GM21825 (cell line): ENCODE measurements around the gene MCC.

Experiments
- ATAC-seq: cut with Tn5 transposase; IDR thresholded peaks from one replicate; pipeline ENCODE4 v1.9.1; 2021; ENCODE audit warnings: mild to moderate bottlenecking, moderate library complexity; ENCODE audit not compliant: unreplicated experiment

The MCC gene

DNA sequence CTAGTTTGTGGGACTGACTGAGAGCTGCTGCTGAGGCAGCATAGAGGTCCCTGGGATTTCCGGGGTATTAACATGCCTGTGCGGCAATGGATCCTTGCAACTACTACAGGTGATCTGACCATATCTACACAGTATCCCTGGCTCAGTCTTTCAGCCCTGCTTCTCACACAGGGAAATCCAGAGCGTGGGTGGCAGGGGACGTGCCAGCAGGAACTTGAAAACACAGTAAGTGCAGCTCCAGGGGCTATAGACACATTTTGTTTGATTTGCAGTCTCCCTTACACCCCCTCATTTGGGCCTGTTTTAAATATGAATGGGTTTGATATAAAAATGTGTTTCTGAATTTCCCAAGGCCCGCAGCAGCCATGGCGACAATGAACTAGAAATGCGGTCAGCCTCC, 302.2 kb downstream of the MCC start:
- no peak for ATAC-seq

DNA sequence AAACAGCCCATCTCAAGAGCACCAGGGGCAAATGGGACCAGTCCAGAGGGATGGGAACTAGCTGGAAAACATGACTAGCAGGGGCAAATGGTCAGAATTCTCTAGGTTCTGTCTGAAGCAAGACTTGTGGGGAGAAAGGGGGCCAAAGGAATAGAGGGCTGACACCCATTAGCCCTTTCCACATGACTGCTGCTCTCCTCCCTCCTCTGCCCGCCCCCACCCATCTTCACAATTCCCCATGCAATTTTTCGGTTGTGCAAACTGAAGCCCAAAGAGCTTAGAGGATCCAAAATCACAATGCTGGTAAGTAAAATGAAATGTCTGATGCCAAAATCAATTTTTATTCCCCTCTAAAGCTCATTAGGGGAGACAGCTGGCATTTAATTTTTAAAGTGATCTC, 304.6 kb downstream of the MCC start:
- no peak for ATAC-seq

DNA sequence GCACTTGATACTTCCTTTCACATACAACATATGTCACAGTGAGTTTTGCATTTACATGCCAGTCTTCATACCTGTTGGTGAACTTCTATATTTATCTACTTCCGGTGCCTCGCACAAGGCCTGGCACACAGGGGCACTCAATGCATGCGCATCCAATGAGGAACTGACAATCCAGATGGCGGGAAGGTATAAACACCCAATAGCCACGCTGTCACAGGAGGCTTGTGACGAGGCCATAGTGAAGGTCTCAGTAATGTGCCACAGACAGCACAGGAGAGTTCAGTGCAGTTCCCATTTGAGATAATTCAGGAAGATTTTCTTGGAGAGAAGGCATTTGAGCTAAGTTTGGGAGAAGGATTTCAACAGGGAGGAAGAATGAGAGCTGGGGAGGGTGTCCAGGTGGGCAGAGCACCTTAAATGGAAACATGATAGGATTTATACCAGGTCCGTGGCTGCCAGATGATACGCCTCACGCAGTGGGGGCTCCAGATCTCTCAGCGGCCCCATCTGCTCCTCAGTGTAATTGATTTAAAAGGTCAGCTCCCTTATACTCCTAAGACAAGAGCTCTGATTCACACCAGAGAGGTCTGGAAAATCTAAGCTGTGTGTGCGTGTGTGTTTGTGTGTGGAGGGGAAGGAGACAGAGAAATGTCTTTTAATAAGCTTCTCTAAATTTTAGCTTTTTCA, 305.5 kb downstream of the MCC start:
- ATAC-seq: no peak

DNA sequence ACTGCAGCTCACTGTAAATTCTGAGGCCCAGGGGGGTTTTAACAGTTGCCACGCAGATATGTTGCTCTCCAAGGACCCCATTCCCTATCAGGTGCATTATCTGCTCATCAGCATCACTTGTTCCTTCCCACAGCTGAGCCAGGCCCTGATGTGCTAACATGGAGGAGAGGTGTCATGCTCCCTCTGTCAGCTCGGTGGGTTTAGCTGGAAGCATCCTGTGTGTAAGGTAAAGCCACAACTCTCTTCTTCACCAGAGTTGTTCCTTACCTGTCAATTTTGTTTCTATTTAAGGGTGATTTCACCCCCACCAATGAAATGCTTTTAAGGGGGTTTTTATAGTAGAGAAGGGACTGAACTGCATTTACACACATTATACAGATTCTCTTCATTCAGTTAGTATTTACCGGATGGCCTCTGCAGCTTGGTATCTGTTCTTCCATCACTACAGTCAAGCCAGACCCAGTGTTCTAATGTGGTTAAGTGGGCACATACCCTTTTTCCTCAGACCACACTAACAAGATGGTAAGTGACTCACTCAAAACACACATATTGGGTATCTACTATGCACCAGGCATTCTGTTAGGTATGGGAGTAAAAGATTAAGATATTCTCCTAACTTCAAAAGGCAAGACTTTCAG, 306.3 kb downstream of the MCC start:
- ATAC-seq: no peak

DNA sequence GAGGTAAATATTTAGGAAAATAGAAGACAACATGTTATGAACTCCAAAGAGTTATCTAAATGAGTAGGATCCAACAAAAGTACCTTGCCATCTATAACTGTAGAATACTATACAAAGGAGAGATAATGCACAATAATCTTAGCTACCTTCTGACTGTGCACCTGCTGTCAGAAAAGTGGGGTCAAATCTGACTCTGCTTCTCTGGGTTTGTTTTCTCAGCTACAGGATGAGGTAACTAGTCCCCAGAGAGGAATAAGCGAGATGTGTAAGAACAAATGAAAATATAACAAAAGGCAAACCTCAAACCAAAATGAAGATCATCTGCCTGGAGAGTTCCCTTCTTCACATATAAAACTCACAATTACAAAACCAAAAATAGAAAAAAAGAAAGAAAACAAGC, 306.8 kb downstream of the MCC start:
- ATAC-seq: no peak

DNA sequence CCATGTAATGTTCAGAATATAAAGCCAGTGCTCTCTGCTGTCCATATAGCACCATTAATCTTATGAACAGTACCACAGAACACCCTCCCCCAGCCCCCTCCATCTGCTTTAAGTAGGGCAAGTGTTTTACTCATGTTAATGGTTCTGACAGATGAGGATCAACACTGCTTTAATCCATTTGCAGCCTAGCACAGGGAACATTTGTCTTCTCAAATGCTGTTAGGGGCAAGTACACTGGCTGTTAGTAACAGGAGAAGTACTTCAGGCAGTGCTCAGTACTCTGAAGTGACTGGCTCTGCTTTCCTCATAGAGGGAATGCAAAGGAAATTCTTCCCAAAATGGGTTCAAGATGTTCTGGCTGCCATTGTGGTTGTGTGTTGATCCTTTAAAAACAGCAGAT, 309.1 kb downstream of the MCC start:
- ATAC-seq: no peak

DNA sequence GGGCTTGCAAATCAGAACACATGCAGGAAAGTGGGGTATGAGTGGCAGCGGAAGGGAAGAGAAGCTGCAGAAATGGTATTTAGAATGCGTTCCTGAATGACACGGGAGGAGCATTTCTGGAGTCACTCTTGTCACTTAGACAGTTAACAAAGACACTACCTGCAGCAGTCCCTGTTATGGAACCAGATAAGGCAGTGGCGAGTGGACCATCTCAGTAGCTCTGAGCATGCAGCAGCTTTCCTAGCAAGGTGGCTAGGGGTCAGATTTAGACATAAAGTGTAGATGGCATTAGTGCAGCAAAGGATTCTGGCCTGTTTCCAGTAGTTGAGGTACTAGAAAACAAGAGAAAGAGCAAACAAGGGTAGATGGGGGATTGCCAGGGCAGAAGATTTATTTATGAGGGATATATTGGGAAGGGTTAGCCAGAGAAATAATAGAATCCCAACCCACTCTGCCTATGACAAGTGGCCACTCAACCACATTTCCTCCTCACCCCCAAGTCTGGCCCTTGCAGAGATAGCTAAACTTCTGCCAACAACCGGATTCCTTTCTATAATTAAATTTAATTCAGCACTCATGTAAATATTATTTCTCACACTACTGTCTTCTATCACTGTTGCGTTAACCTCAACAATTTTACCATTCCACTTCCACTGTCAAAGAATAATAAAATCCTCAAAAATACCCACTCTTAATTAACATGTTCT, 310.0 kb downstream of the MCC start:
- ATAC-seq: no peak

DNA sequence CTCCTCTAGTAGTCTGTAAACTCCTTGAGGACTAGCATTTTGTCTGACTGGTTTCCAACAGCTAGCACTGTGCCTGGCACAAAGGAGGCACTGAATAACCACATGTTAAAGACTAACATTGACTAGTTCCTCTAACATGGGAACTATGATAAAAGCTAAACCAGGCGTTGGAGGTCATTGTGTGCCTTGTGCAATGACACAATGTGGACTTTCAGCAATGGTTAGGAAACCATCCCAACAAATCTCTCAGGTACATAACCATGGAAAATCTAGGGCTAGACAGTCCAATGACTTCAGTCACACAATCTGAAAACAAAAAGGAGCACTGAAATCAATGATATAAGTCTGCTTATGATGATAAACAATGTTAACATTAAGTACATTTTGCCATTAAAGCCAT, 311.0 kb downstream of the MCC start:
- ATAC-seq: no peak

DNA sequence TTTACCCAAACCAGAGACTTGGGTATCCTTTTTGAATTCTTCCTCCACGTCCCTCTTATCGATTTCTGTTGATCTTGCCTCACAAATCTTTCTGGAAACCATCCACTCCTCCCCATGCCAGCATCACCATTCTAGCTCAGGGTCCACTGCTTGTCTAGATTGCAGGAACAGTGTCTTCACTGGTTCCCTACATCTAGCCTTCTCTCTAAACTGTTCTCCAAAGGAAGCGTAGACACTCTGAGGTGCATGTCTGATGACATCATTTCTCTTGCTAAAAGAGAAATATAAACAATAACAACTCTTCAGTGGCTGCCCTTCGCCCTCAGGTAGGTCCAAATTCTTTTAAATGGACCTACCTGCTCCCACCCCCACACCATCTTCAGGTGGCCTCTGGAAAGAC, 311.5 kb downstream of the MCC start:
- no peak for ATAC-seq

DNA sequence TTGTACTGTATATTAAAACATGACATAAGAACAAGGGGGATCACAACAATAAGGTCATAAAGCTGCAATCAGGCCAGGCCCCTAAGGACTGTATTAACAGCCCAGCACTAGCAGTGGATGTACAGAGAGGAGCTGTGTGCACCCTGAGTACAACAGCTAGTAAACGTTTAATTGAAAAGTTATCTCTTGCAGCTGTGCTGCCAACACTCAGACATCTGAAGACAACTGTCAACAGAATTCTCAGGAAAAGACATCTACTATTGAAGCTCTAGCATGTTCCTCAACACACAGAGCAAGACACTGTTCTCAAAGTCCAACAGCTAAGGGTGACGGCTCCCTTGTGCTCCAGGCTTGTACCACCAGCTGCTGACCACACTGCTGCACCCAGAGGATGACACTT, 312.1 kb downstream of the MCC start:
- ATAC-seq: no peak

DNA sequence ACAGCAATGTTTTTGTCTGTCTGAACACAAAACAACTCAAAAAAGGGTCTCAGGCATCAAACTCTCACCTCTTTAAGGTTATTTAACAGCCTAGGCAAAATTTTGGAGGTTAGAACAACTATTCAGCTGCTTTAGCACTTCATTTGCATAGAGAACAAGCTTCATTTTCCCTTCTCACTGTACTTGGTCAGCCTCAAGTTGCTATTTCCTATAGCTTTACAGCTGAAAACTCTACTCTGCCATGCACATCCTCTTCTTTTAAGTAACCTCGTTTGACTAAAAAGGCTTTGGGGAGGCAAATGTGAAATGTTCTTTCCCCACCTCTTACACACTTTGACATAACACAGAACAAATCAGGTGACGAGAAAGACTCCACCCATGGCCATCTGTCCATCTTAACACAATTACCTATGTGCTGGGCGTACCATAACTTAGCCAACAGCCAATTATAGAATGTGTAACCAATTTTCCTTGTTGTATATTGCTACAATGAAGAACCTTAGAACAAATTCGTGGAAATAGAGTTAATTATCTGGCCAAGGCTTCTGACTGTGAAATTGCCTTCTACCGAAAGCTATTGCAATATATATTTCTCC, 315.9 kb downstream of the MCC start:
- ATAC-seq: no peak

DNA sequence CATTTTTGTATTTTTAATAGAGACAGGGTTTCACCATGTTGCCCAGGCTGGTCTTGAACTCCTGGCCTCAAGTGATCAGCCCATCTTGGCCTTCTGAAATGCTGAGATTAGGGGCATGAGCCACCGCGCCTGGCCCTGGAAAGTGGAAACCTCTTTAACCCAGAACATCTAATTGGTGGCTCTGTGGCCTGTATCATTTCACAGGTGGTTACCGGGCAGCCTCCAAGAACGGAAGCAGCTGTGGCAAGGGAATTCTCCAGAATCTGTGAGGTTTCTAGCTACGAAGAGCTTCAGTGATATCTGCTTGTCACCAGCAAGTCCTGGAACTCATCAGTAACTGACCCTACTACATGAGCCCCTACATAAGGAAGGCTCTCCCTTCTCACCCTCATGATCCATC, 316.7 kb downstream of the MCC start:
- no peak for ATAC-seq

DNA sequence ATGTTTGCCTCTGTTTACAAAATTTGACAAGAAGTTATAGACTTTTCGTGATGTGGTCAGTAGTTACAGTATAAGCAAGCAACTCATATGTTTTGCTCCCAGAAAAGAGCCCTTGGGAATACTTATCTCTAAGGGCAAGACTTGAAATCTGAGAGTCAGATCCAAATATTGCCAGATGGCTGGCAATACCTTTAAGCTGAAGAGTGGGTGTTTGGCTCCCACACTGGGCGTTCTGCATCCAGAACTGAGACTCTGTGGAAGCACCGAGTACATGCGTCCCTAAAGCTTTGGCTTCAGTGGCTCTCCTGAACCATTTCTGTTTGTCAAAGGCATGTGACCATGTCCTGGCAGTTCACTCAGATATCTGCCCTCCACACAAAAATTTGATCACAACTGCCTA, 317.5 kb downstream of the MCC start:
- ATAC-seq: no peak

DNA sequence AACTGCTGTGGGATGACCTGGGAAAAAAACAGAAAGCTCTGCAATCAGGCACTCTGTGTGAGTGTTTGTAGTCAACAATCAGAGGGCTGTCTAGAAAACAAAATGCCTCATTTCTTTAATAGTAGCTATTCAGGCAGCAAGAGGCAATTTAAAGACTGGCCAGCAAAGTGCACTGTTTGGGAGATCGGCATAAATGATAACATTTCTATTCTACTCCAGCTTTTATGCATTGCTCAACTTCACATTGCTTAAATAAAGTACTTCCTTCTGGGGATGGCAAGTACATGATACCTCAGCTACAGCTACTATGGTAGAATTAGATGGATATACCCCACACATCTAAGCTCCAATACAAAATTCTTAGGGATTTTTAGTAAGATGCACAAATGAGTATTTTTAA, 318.5 kb downstream of the MCC start:
- no peak for ATAC-seq

DNA sequence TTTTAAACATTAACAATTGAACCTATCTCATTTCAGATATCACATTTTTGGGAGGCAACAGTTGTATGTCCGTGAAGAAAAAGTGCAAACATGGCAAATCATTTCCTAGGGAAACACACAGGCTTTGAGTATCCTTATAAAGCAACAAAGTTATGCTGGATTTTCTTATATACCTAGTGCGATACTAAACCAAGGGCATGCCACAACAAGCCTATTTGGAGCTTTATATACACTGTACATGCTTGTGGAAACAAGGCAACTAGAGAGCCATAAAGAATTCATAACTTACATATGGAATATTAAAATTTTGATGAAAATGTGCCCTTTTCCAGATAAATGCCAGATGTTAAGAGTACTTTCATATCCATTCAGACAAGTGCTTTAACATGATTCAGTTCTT, 320.3 kb downstream of the MCC start:
- ATAC-seq: no peak

DNA sequence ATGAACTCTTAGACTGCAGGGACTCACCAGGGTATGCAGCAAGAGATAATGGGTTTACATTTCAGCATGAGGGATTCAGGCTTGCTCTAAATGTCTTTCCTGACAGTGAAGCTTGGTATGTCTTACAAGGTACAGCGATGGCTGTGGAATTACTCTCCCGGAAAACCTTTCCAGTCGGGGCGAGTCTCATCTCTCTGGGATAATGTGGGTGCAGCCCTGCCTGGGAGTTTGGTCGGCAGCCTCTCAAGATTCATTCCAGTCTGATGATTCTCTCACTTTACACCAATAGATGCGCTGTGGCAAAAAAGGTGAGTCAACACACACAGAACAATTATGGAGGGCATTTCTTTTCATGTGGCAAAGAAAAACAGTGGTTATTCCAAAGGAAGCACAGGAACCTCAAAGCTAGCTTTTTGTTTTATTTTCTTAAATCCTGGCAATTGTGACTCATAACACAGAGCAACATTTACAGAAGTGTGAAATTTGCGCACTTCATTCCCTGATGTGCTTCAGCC, 321.3 kb downstream of the MCC start:
- no peak for ATAC-seq

DNA sequence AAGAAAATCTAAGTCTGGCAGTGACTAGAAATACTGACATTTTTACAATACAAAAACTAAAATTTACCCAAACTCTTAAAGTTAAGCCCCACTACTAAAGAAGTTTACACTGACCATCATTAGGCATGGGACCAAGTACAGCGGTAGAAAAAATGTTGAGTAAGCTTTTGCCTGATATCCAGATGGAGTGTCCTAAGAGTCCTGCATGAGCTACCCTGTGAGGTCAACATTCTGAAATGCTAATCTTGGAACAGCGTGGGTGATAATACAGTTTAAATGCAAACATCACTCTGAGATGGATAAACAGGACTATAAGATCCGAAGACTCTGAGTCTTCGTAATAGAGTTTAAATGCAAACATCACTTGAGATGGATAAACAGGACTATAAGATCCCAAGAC, 322.0 kb downstream of the MCC start:
- no peak for ATAC-seq

DNA sequence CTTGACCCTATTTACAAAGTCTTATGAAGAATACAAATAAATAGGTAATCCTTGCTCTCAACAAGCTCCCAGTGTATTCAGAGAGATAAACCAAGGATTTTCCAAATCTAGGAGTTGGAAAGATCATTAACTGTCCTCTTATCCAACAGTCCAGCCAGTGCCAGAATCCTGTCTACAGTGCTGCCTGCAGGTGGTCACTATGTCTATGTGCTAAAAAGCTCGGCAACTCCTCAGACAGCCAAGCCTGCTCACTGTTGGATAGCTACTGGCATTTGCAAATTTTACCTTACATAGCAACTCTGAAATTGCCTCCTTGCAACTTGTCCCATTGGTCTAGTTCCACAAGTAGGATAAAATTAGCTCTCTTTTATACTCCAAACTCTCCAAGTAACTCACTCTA, 324.2 kb downstream of the MCC start:
- ATAC-seq: no peak

DNA sequence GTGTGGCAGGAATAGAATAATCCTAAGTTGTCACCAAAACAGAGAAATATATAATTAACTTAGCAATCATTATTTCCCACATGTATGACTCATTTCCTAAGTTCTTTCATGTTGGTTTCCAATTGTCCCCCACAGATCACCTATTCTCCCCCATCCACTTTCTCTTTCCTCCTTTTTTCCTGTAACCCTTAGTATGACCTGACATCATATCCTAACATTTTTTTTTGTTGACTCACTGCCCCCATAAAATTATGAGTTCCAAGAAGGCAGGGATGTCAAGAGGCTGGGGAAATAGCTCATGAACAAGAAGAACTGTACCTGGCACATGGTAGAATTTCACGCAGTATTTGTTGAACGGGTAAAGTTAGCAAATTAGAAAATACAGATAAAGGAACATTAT, 324.9 kb downstream of the MCC start:
- no peak for ATAC-seq

DNA sequence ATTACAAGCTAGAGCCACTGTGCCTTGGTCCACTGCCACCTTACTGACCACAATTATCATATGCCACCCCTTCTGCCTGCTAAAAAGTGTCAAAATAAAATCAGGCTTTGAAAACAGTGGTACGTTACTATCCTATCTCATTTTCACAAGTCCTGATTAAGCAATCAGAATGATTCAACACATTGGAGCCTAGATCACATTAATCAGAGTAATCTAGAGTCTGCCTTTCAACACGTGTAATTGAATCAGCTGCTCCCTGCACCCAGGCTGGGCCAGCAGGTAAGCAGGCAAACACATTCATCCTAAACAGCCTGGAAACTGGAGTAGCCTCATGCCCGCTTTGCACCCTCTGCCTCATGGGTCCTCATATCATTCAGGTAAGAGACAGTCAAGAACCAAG, 325.5 kb downstream of the MCC start:
- no peak for ATAC-seq

DNA sequence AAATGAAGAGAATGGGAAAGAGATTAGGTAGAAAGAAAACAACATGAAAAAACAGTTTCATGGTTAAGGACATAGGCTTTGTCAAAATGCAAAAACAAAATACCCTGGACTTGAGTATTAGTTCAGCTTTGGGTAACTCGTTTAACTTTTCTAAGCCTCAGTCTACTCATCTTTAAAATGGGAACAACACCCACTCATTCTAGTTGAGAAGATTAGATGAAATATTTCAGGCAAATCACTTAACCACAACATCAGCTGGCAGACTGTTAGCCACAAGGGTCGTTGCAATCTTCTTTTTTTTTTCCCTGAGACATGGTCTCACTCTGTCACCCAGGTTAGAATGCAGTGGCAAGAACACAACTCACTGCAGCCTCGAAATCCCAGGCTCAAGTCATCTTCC, 326.0 kb downstream of the MCC start:
- ATAC-seq: no peak

DNA sequence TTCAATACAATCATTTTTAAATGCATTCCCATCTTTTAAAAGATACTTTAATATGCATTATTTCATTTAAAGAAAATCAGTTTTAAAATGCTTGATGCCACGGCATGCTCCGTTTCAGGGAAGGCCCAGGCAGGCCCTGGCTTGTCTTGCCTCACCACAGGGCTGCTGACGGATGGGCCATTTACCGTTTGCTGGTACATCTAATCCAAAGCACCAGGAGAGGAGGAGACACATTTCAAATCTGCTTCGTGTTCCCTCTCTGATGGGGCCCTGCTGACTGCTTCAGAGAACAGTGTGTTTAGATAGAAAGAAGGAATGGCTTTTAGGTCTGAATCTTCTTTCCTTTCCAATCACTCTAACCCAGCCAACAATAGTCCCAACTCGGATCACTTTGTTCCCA, 326.4 kb downstream of the MCC start:
- ATAC-seq: no peak
